ENCODE results near the gene ZNF638. TPM values are rescaled to one million over a fixed set of nuclear protein-coding genes. Genes with fewer than 3 reads are reported as not detected.

ZNF638 gene
- total and polyA plus RNA-seq, 2 of the 8 experiments (the other 6 are each of a cell fraction or from before 2014, with no cell fraction given): 45.3 to 143 TPM

- TF ChIP-seq CHD7 (IDR thresholded peaks at IDR 0.05; ENCODE audit: insufficient replicate concordance, low read length) (no peak), CTCF (IDR thresholded peaks at IDR 0.05; ENCODE audit: control extremely low read depth in 1 of 3, insufficient read depth in 1 of 3, low read depth in 1 of 3, low read length in 3 of 3) (no peak), GABPA (IDR thresholded peaks at IDR 0.05; ENCODE audit: borderline replicate concordance, insufficient read depth, low read length) (no peak), HDAC6 (IDR thresholded peaks at IDR 0.05; ENCODE audit: low read depth, low read length) (no peak), EP300 (IDR thresholded peaks at IDR 0.05; ENCODE audit: borderline replicate concordance in 1 of 2, low read depth in 2 of 2, low read length in 2 of 2) (no peak)
Measured at GRCh38 chr2:71336802-71337201, 5.2 kb downstream of the ZNF638 start (continued).

Measured in H1 (cell line).